Stimulated activated CD4-positive, alpha-beta T cell treated with anti-CD3 and anti-CD28 coated beads, Interleukin-1b, Interleukin-23, amount 100 ng/mL, for 4 hours (primary cell): Measurements from ENCODE around the gene CST7.

Experiments
- DNase-seq, 2 donors: peaks; one replicate each; pipeline ENCODE4 v3.0.0-alpha.2; 2020; ENCODE audit warnings: low read depth in 2 of 2

The CST7 gene

DNA sequence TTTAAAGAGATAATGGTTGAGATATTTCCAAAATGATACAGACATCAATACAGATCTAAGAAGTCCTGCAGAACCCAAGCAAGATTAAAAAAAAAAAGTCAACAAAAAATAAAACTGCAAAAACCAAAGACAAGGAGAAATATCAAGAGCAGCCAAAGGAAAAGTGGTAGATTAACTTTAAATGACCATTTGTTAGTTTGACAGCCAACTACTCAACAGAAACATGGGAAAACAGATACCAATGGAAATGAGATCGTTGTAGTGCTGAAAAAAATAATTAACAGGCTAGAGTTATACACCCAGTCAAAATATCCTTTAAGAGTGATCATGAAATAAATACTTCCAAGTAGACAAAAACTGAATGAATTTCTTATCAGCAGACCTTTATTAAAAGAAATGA lies 53.9 kb downstream of the CST7 start:
- no peak for DNase-seq

DNA sequence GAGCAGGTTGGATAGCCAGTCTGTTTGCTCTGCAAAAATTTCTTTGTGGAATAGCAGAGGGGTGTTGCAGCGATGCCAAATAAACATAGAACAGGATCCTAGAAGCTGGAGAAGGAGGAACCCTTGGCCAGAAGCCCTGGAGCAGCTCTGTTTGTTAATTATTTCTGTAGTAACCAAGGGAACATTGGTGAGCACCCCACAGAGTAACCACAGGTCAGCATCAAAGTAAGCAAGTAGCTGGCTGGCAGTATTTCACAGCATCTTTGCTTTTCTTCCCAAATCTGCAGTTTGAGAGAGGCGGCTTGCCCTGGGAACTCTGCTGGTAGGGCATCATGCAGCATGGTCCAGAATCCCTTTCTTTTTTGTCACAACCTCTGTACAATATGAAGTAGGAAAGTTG lies 56.2 kb downstream of the CST7 start:
- DNase-seq, result no peak

DNA sequence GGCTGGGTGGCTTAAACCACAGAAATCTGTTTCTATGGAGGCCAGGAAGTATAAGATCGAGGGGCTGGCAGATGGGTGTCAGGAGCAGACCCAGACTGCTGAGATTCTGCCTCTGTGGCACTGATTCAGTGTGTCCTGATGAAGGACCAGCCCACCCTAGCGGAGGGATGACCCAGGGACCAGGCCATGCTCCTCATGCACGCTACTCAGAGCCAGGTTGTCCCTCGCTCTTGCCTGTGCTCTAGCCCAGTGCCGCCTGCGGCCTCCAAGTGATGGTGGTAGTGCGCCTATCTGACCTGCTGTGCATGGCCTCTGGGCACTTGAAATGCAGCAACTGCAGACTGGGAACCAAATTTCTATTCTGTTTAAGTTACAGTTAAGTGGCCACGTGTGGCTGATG lies 56.6 kb downstream of the CST7 start:
- no peak for DNase-seq

DNA sequence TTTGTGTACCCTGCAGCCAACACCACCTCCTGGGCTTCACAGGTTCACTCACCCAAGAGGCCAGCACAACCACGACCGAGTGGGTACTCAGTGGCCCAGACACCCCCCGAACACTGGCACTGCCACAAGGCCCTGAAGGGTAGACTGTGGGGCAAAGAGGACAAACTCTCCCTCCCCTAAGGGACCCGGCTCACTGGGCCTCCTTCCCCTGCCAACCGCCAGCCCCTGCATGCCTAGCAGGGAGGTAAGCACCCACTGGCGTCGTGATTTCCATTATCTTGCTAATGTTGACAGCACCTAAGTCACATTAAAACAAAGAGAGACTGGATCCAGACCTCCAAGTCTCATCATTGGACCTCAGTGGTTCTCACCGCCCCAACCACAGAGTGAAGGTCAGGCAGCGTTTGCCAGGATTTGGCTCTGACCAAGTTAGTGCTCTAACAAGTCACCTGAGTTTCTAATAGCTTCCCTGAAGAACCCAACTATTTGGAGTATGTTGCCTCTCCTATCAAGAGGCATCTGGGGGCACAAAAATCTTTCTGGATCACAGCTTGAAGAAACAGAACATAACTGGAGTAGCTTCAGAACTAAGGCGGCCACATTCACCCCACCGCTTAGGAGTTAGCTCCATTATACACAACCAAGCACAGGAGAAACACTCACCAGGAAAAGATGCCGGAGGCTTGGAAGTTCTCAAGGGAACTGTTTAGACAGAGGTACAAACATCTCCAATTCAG lies 57.5 kb downstream of the CST7 start:
- no peak for DNase-seq

DNA sequence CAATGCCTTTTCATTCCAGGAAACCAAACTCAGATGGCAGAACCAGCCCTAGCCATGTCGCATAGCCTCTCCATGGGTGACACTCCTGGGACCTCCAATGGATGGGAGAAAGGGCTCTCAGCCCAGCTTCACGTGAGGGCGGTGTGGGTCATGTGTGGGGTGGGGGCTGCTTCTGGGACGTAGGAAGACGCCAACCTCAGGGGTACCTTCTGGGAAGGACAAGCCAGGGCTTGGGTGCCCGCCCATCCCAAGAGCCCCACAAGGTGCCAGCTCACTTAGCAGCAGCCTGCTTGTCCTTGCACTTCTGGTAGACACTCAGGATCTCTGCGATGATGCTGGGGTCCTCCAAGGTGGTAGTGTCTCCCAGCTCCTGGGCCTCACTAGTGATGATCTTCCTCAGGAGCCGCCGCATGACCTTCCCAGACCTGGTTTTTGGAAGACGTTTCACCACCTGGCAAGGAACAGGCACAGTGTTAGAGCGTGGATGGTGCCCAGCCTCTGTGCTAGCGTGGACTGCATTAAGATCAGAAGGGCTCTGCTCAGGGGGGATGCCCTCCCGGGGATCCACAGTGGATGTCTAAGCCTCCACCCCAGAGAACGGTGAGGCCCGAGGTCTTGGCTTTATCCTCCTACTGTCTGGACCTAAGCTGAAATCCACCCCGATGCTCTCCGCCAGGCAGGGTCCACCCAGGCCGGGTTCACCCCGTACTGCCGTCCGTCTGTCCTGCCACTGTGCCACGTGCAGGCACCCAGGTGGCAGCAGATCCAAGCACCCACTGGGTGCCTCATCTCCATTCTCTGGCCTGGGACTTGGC lies 58.6 kb downstream of the CST7 start:
- no peak for DNase-seq

DNA sequence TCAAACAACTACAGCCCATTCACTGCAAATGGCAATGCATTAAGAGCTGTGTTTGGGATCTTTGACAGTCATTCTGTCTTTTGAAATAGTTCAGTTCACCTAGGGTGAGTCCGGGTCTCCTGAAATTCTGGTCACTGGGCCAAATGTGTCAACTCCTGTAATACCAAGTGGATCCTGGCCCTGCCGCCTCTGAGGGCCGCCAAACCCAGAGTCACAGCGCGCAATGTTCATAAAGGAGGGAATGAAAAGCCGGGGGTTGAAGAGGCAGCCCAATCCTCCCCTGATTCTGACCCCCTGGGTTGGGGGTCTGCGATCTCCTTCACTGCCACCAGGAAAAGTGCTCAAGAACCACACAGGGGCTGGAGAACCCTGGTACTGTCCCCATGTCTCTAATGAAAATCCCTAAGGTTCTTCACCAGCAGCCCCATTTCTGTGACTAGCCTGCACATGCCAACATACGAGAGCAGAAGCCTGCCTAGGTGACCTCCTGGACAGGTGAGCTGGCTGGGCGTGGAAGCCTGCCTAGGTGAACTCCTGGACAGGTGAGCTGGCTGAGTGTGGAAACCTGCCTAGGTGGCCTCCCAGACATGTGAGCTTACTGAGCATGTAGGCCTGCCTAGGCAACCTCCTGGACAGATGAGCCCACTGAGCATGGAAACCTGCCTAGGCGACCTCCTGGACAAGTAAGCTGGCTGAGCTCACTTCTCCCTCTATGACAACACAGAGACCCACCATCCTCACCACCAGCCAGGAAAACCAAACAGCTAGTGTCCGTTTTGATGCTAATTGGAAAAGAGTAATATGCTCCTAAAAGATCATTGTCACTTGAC lies 59.5 kb downstream of the CST7 start:
- DNase-seq, result no peak
